Activated CD4-positive, alpha-beta T cell treated with anti-CD3 and anti-CD28 coated beads for 36 hours (primary cell): ENCODE results near the gene ATN1. TPM values are rescaled to one million over a fixed set of nuclear protein-coding genes. Genes with fewer than 3 reads are reported as not detected.
A peak's percentile ranks its signal among the peaks of the same experiment; 100 is the strongest.
"Not testable (repeated sequence)": the region's sequence is repeated elsewhere in the genome, so short reads cannot be mapped to it uniquely, and the experiment has no call there.

Experiments
- ATAC-seq: fragments of 200-7000 bp; cut with Tn5 transposase; one replicate; pipeline ENCODE4 v1.10.0; 2021; ENCODE audit warnings: mild to moderate bottlenecking, moderate library complexity
- CTCF ChIA-PET: fragments of 350-600 bp; sonication (Branson Sonifier 250); formaldehyde crosslinking; loops from one replicate; lab custom pipeline; 2021; ENCODE audit warnings: antibody characterized with exemption; lab: Charles Lee
- POLR2A ChIA-PET: fragments of 350-600 bp; sonication (Branson Sonifier 250); formaldehyde crosslinking; loops from one replicate; lab custom pipeline; 2021; ENCODE audit warnings: antibody characterized with exemption, inconsistent platforms; lab: Charles Lee
- DNase-seq: peaks from one replicate; pipeline ENCODE4 v3.0.0-alpha.2; 2020
- H3K27ac Mint-ChIP-seq: one replicate; pipeline ENCODE4 v1.8.0; 2021; ENCODE audit warnings: mixed read lengths
- H3K27me3 Mint-ChIP-seq: one replicate; pipeline ENCODE4 v1.8.0; 2021; ENCODE audit warnings: mixed read lengths
- H3K36me3 Mint-ChIP-seq: one replicate; pipeline ENCODE4 v1.8.0; 2021; ENCODE audit warnings: low read depth, mixed read lengths
- H3K4me1 Mint-ChIP-seq: one replicate; pipeline ENCODE4 v1.8.0; 2021; ENCODE audit warnings: mixed read lengths
- H3K4me3 Mint-ChIP-seq: one replicate; pipeline ENCODE4 v1.8.0; 2021; ENCODE audit warnings: mild to moderate bottlenecking, moderate library complexity, mixed read lengths
- H3K9me3 Mint-ChIP-seq: one replicate; pipeline ENCODE4 v1.8.0; 2021; ENCODE audit warnings: low read depth, mixed read lengths
- intact Hi-C, 2 experiments: fragments of 100-400 bp; cut with DNase I in 1 of 2; cut with micrococcal nuclease in 1 of 2; formaldehyde crosslinking; loops; one replicate each; pipeline versions ENCODE4 v1.14.2 to v1.15.1; 2022 to 2024; cut with DNase I, micrococcal nuclease
- total RNA-seq, 2 experiments: library from RNA; stranded (reverse); gene quantifications; one replicate each; pipeline ENCODE4 v1.2.3, GENCODE V29; 2021

The ATN1 gene
- total RNA-seq, 2 experiments from 2014 or later, result 32.2 to 32.4 TPM

DNA sequence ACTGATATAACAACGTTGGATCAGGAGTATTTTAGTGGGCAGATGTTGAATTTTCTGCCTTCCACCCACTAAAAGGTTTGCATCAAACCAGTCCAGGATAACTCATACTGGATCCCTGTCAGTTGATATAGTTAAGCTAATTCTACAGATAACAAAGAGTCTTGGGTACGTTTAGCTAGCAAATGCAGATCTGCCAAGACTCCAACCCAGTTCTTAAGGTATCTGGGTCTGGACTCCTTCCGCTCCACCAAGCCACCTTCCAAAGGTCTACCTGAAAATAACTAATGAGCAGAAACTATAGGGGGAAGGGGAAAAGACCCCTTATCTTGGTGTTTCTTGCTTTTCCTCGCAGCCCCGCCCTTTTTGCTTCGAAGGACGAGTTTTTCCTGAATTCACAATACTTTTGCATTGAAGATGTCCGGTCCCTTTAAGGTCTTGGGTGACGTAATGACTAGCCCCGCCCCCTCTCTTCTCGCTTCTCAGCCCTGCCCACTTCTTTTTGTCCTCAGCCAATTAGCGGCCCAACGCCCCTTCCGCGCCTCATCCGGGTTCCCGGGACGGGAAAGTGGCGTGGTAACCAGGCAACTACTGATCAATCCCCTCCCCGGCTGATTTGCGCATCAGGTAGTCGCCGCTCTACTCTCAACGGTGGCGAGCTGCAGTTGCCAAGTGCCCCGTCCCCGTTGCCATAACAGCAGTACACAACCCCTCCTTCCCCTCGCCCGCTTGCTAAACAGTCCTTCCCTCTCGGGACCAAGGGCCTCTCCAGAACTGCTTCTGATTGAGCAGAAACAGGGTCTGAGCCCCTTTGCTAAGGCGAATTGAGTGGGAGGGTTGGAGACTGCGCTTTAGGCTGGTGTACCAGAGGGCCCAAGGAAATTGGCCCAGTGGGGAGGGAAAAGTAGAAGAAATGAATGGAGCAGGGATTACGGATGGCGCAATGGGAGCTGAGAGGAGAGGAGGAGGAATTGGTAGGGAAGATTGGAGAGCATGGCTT is 23.2 kb upstream of the ATN1 start, which contains the start of gene LRRC23:
TSS of gene LRRC23 (plus strand) at position 543 of the 997 bp plus-strand sequence. CDS start 812 bp downstream, outside the sequence.
- no peak within 1 kb of the TSS for H3K4me3 Mint-ChIP-seq
- intact Hi-C loops, result loop anchor here (1.0 to 5.0 kb wide), 9 partner anchors 13 to 285 kb away; partner anchors contain the start of genes USP5 (in 2 of the 2), COPS7A (in 1 of the 2), EMG1 (in 1 of the 2) and LPCAT3 (in 1 of the 2)
- peaks cover 14% of the 10 kb centered on the region for H3K4me1 Mint-ChIP-seq
- no peaks in the 10 kb centered on the region for H3K36me3 Mint-ChIP-seq
- ATAC-seq (peak; percentile 97), DNase-seq (peak; percentile 99)
- H3K9me3 Mint-ChIP-seq, result no peaks in the 10 kb centered on the region
- H3K27me3 Mint-ChIP-seq, result no peaks in the 10 kb centered on the region
- POLR2A ChIA-PET, result interaction anchor here (0.7 to 1.6 kb wide), 3 partner anchors 32 to 39 kb away, joined by 4 to 6 read pairs (median 4); partner anchors contain the start of genes C12orf57, RNU7-1, SPSB2 and TPI1
- H3K27ac Mint-ChIP-seq, result no peak within 1 kb of the TSS
- CTCF ChIA-PET, result interaction anchor here (0.7 to 3.8 kb wide), 7 partner anchors 13 to 737 kb away, joined by 3 to 23 read pairs (median 3); partner anchors contain the start of gene SPSB2

DNA sequence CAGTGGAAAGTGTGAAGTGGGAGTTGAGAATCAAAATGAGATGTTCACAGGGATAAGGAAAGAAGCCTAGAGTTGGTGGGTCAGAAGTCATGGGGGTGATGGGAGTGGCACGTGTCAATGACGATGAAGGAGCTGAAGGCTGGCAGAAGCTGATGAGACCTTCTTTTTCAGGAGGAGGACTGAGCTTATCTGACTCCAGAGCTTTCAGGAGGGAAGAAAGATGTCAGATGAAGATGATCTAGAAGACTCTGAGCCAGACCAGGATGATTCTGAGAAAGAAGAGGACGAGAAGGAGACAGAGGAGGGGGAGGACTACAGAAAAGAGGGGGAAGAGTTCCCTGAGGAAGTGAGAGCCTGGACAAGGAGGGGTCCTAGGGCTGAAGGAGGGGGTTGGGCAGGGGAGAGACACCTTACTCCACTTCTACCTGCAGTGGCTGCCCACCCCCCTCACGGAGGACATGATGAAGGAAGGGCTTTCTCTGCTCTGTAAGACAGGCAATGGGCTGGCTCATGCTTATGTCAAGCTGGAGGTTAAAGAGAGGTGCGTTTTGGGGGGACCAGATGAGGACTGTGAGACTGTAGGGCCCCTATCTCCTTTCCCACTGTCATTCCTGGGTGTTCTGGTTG is 22.2 kb upstream of the ATN1 start:
- intact Hi-C loops, result loop anchor here in 1 of 2 experiments (2.0 kb wide), 1 partner anchor 31 kb away; no protein-coding TSS in a partner anchor
- H3K27ac Mint-ChIP-seq, result no peak overlapping the region

DNA sequence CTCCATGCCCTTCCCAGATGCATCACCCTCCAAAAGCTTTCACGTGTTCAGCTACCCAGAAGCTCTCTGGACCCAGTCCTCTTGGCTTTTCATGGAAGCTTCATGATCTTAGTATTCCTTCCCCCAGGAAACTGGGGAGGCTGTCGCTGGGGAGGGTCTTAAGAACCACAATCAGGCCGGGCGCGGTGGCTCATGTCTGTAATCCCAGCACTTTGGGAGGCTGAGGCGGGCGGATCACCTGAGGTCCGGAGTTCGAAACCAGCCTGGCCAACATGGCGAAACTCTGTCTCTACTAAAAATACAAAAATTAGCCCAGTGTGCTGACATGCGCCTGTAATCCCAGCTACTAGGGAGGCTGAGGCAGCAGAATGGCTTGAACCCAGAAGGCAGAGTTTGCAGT is 19.6 kb upstream of the ATN1 start:
- ATAC-seq, H3K36me3 Mint-ChIP-seq, H3K9me3 Mint-ChIP-seq, H3K4me3 Mint-ChIP-seq, H3K4me1 Mint-ChIP-seq, DNase-seq, H3K27ac Mint-ChIP-seq, H3K27me3 Mint-ChIP-seq, intact Hi-C loops: not testable (repeated sequence)
- POLR2A ChIA-PET, result interaction anchor here (0.6 to 0.7 kb wide), 2 partner anchors 408 to 436 kb away, joined by 3 read pairs; no protein-coding TSS in a partner anchor
- CTCF ChIA-PET, result interaction anchor here (0.7 to 1.4 kb wide), 4 partner anchors 21 to 118 kb away, joined by 3 to 4 read pairs (median 4); partner anchors contain the start of gene LPCAT3

More for the DNA sequence above, 22.2 kb upstream of the ATN1 start:
- H3K4me3 Mint-ChIP-seq, result no peak overlapping the region
- peaks cover 4% of the 10 kb centered on the region for H3K4me1 Mint-ChIP-seq
- H3K36me3 Mint-ChIP-seq, result no peaks in the 10 kb centered on the region
- CTCF ChIA-PET, result interaction anchor here (0.6 to 3.8 kb wide), 8 partner anchors 9 to 188 kb away, joined by 3 to 23 read pairs (median 3); partner anchors contain the start of genes CDCA3, ENO2 and SPSB2
- H3K27me3 Mint-ChIP-seq, result no peaks in the 10 kb centered on the region
- DNase-seq (no peak), ATAC-seq (no peak)
- POLR2A ChIA-PET, result interaction anchor here (0.7 to 1.6 kb wide), 3 partner anchors 33 to 38 kb away, joined by 4 to 6 read pairs (median 4); partner anchors contain the start of genes C12orf57, RNU7-1, SPSB2 and TPI1
- H3K9me3 Mint-ChIP-seq, result no peaks in the 10 kb centered on the region

DNA sequence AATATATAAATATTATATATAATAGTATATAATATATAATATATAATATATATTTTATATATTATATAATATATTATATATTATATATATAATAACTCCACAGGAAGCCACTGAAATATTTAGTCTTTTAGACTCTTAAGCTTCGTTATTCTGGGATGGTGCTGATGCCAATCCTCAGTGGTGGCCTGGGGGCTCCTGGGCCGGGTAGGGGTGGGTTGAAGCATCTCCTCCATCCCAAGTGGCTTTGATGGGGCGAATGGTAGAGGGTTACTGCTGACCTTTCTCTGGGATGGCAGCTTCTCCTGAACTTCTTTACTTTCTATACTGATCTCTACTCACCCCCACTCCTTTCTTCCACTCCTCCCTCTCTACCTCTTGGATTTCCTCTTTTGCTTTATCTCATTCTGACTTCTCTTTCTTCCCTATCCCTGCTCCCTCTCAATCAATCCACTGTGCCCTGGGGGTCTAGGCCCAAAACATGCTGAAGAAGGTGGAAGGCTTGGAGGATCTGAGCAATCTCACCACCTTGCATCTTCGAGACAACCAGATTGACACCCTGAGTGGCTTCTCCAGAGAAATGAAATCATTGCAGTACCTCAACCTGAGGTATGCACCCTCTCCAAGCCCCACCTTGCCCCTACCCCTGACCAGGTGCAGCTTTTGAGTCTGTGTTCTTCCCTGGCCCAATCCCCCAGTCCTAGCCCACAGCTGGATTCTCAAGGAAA is 18.2 kb upstream of the ATN1 start:
- no peaks in the 10 kb centered on the region for H3K27me3 Mint-ChIP-seq
- no peaks in the 10 kb centered on the region for H3K36me3 Mint-ChIP-seq
- intact Hi-C loops, result no loop called here
- ChIA-PET CTCF (interaction anchor here (0.6 to 1.9 kb wide), 5 partner anchors 28 to 425 kb away, joined by 4 to 5 read pairs (median 4); no protein-coding TSS in a partner anchor), POLR2A (no interaction called here)
- DNase-seq (no peak), ATAC-seq (no peak)
- H3K9me3 Mint-ChIP-seq, result no peaks in the 10 kb centered on the region
- H3K4me1 Mint-ChIP-seq, result peaks cover 14% of the 10 kb centered on the region
- H3K4me3 Mint-ChIP-seq, result no peak overlapping the region
- no peak overlapping the region for H3K27ac Mint-ChIP-seq

DNA sequence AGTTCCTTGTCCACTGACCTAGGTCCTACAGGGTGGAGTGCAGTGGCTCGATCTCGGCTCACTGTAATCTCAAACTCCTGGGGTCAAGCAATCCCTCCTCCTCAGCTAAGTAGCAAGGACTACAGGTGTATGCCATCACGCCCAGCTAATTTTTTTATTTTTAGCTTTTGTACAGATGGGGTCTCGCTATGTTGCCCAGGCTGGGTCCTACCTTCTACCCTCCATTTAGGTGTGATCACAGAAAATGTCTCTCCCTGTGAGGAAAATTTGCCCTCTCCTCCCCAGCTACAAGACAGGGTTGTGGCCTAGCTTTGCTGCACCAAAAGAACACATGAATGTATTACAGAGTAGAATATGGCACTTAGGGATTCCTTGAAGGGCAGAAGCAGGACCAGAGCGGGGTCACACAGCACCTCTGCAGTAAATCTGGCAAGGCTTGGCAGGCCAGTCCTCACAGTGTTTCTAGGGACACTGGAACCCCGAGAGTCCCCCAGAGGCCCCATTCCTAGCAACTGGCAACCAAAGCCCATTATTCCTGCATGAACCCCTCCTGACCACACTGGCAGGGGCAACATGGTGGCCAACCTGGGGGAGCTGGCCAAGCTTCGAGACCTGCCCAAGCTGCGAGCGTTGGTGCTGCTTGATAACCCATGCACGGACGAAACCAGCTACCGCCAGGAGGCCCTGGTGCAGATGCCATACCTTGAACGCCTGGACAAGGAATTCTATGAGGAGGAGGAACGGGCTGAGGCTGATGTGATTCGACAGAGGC is 15.4 kb upstream of the ATN1 start:
- Mint-ChIP-seq H3K4me1 (peaks cover 33% of the 10 kb centered on the region), H3K27me3 (no peaks in the 10 kb centered on the region), H3K9me3 (no peaks in the 10 kb centered on the region), H3K36me3 (peaks cover 23% of the 10 kb centered on the region), H3K27ac (no peak overlapping the region), H3K4me3 (no peak overlapping the region)
- POLR2A ChIA-PET, result interaction anchor here (1.0 kb wide), 1 partner anchor 31 kb away, joined by 3 read pairs; the partner anchor contains the start of genes C12orf57 and RNU7-1
- CTCF ChIA-PET, result interaction anchor here (0.6 to 1.6 kb wide), 10 partner anchors 10 to 349 kb away, joined by 3 to 7 read pairs (median 3); partner anchors contain the start of gene USP5
- intact Hi-C loops, result no loop called here
- DNase-seq (no peak), ATAC-seq (no peak)

DNA sequence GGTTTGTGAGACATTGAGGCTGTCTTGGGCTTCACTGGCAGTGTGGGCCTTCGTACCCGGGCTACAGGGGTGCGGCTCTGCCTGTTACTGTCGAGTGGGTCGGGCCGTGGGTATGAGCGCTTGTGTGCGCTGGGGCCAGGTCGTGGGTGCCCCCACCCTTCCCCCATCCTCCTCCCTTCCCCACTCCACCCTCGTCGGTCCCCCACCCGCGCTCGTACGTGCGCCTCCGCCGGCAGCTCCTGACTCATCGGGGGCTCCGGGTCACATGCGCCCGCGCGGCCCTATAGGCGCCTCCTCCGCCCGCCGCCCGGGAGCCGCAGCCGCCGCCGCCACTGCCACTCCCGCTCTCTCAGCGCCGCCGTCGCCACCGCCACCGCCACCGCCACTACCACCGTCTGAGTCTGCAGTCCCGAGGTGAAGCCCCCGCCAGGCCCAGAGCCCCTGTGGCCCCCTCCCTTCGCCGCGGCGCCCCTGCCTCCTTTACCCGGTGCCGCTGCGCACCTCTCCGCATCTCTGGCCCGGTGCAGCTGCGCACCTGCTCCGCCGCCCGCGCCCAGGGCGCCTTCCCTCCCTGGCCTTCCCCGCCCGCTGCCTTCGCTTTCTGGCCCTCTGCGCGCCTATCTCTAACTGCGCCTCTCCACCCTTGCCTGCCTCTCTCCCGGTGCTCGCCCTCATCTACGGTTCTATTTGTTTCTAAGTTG is 13.4 kb upstream of the ATN1 start, which contains the start of gene ENO2:
TSS of gene ENO2 (plus strand) at position 335 of the 701 bp plus-strand sequence. CDS start 1,253 bp downstream, outside the sequence.
- intact Hi-C loops, result loop anchor here (1.0 to 2.0 kb wide), 6 partner anchors 14 to 104 kb away; partner anchors contain the start of genes SPSB2 (in 2 of the 2) and LPCAT3 (in 1 of the 2)
- H3K36me3 Mint-ChIP-seq, result peaks cover 33% of the 10 kb centered on the region
- peaks cover 35% of the 10 kb centered on the region for H3K4me1 Mint-ChIP-seq
- H3K27ac Mint-ChIP-seq, result peak within 1 kb of the TSS; percentile 80
- H3K4me3 Mint-ChIP-seq, result peak within 1 kb of the TSS; percentile 98
- CTCF ChIA-PET, result interaction anchor here (0.6 to 1.3 kb wide), 6 partner anchors 8 to 1035 kb away, joined by 3 to 6 read pairs (median 3); no protein-coding TSS in a partner anchor
- H3K27me3 Mint-ChIP-seq, result no peaks in the 10 kb centered on the region
- DNase-seq (peak; percentile 92), ATAC-seq (peak; percentile 92)
- POLR2A ChIA-PET, result interaction anchor here (0.6 to 1.8 kb wide), 4 partner anchors 23 to 395 kb away, joined by 3 to 8 read pairs (median 3); partner anchors contain the start of genes C12orf57 and RNU7-1
- no peaks in the 10 kb centered on the region for H3K9me3 Mint-ChIP-seq

DNA sequence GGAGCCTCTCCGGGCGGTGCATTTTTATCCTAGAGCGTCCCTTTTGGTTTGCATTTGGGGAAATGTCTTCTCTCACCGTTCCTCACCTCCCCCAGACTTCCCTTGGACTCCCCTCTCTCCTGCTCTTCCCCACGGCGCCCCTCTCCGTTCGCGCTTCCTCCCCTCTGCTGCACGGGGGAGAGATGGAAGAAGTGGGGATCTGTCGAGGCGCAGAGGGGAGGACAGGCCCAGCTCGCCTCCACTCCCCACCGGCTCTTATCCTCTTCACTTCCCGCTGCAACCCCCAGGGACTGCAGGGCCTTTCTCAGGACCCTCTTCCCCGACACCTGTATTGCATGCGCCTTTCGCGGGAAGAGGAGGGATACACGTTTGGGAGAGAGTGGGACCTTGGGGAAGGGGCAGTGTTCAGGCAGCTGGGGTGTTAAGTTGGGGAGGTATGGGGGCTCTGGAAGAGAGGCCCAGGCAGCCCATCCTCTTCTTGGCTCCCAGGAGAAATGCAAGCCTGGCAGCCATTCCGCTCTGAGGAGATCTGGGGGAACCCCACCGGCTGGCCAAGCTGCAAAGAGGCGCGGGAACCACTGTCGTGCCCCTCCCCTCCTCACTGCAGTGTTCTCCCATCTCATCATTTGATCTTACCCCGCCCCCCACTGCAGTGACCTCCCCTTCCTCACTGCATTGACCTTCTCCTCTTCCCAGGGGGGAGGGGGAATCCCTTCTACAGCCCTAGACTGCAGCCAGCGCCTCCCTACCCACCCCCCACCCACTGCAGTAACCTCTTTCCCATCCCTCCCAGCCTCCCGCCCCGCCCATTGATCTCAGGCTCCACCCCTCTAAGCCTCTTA is 12.6 kb upstream of the ATN1 start:
- no peak for ATAC-seq
- intact Hi-C loops, result loop anchor here (1.0 to 2.0 kb wide), 6 partner anchors 14 to 104 kb away; partner anchors contain the start of genes SPSB2 (in 2 of the 2) and LPCAT3 (in 1 of the 2)
- ChIA-PET CTCF (interaction anchor here (0.6 to 1.5 kb wide), 5 partner anchors 9 to 1034 kb away, joined by 3 to 6 read pairs (median 3); no protein-coding TSS in a partner anchor), POLR2A (interaction anchor here (0.6 to 1.8 kb wide), 4 partner anchors 24 to 396 kb away, joined by 3 to 8 read pairs (median 3); partner anchors contain the start of genes C12orf57 and RNU7-1)
- no peaks in the 10 kb centered on the region for H3K9me3 Mint-ChIP-seq
- peak; percentile 54 for DNase-seq
- H3K4me1 Mint-ChIP-seq, result peaks cover 38% of the 10 kb centered on the region
- peak overlapping the region; percentile 98 for H3K4me3 Mint-ChIP-seq
- H3K27me3 Mint-ChIP-seq, result no peaks in the 10 kb centered on the region
- H3K36me3 Mint-ChIP-seq, result peaks cover 40% of the 10 kb centered on the region
- peak overlapping the region; percentile 78 for H3K27ac Mint-ChIP-seq

DNA sequence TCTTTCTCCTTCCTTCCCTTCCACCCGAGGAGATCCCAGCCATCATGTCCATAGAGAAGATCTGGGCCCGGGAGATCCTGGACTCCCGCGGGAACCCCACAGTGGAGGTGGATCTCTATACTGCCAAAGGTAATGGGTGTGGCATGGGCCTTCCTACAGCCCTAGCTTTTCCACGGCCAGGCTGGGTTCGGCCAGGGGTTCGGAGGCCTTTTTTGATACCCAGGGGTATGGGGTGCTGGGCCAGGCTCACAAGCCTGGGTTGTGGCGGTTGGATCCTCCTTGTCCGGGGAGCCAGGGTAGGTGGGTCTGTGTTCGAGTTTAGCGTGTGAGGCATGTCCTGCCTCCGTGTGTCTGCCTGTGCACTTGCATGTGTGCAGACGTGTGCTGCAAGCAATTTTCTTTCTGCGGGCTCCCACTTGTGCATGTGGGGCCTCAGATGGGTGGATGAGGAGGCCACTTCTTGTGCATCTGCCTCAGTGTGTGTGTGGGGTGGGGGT is 11.9 kb upstream of the ATN1 start:
- ATAC-seq (no peak), DNase-seq (no peak)
- POLR2A ChIA-PET, result no interaction called here
- H3K4me3 Mint-ChIP-seq, result peak overlapping the region; percentile 98
- H3K4me1 Mint-ChIP-seq, result peaks cover 38% of the 10 kb centered on the region
- H3K9me3 Mint-ChIP-seq, result no peaks in the 10 kb centered on the region
- intact Hi-C loops, result loop anchor here (2.0 kb wide), 3 partner anchors 13 to 103 kb away; partner anchors contain the start of genes LPCAT3 (in 1 of the 2) and SPSB2 (in 1 of the 2)
- peak overlapping the region; percentile 78 for H3K27ac Mint-ChIP-seq
- CTCF ChIA-PET, result interaction anchor here (0.7 to 1.5 kb wide), 3 partner anchors 8 to 378 kb away, joined by 3 read pairs; no protein-coding TSS in a partner anchor
- no peaks in the 10 kb centered on the region for H3K27me3 Mint-ChIP-seq
- H3K36me3 Mint-ChIP-seq, result peaks cover 40% of the 10 kb centered on the region
